HG02938 (cell line): Measurements from ENCODE around the gene KIF22.
"Not testable (repeated sequence)": the region's sequence is repeated elsewhere in the genome, so short reads cannot be mapped to it uniquely, and the experiment has no call there.

ENCODE experiments used
- ATAC-seq: cut with Tn5 transposase; IDR thresholded peaks from one replicate; pipeline ENCODE4 v1.9.1; 2021; ENCODE audit warnings: mild to moderate bottlenecking, moderate library complexity; ENCODE audit not compliant: unreplicated experiment

Gene KIF22

DNA sequence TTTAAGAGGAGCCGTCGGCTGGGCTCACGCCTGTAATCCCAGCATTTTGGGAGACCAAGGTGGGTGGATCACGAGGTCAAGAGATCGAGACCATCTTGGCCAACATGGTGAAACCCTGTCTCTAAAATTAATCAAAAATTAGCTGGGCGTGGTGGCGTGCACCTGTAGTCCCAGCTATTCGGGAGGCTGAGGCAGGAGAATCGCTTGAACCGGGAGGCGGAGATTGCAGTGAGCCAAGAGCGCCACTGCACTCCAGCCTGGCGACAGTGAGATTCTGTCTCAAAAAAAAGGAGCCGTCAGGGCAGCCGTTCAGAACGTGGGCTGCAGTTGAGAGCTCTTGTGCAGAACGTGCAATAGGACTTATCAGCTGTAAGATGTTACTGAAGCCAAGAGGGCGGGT is 2.6 kb downstream of the KIF22 start:
- ATAC-seq: not testable (repeated sequence)

DNA sequence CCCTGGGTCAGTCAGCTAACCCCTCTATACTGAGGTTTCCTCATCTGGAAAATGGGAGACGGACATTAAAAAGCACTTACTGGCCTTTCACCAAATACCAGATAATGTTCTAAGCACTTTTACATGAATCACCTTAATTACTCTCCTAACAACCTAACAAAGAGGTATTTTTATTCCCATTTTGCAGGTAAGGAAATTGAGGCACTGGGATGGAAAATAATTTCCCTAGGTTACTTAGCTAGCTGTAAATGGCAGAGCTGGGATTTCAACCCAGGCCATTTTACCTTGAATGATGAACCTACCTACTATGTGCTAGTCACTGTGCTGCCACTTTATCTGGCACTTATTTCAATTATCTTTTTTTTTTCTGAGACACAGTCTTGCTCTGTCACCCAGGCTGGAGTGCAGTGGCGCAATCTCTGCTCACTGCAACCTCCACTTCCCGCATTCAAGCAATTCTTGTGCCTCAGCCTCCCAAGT is 3.7 kb downstream of the KIF22 start:
- ATAC-seq: no peak

DNA sequence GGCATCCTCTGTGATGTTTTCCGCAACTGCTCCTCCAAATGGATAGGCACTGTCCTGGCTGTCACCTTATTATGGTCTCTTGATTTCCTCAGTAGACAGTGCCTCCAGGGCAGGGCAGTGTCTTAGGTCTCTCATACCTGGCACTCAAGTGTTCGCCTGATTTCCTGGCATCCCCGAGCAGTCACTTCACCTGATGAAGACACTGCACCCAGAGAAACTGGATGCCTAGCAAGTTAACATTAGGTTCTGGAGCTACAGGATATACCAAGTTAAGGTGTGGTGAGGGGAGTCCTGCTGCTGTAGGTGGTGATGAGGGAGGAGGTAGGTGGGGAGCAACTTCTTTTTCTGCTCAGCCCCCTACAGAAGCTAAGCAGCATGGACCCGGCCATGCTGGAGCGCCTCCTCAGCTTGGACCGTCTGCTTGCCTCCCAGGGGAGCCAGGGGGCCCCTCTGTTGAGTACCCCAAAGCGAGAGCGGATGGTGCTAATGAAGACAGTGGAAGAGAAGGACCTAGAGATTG is 11.9 kb downstream of the KIF22 start:
- no peak for ATAC-seq

DNA sequence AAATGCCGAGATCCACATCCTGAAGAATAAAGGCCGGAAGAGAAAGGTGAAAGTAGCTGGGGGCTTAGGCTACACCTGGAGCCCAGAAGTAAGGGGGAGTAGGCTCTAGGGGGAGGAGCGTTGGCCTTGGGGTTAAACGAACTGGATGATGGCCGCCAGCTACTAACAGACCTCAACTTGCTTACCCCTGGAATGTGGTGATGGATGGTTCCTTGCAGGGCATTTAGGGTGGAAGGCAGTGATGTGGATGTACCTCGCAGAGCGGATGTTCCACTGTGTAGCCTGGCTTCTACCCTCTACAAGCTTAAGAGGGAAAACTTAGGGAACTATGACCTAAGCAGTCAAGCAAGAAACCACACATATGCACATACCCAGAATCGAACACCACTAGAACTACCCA is 13.5 kb downstream of the KIF22 start:
- ATAC-seq: no peak

DNA sequence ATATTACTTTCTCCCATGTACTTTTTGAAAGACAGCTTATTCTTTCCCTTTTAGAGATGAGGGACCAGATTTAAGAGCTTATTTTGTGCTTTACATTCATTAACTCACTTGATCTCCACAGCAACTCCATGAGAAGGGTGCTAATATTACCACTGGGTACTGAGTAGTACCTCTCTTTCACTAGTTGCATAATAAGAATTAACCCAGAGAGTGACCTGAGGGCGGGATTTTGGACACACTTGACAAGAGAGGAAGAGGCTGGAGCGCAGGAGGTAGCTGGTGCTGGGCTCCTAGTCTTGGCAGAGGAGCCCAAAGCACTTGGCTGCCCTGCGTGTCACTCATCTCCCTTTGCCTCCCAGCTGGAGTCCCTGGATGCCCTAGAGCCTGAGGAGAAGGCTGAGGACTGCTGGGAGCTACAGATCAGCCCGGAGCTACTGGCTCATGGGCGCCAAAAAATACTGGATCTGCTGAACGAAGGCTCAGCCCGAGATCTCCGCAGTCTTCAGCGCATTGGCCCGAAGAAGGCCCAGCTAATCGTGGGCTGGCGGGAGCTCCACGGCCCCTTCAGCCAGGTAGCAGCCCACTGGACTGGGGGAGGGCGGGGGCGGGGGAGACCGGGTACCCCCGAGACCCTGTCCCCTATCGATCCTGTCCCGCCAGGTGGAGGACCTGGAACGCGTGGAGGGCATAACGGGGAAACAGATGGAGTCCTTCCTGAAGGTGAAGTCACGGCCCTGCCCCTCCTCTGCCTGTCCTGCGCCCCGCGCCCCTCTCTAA is 14.1 kb downstream of the KIF22 start:
- no peak for ATAC-seq

DNA sequence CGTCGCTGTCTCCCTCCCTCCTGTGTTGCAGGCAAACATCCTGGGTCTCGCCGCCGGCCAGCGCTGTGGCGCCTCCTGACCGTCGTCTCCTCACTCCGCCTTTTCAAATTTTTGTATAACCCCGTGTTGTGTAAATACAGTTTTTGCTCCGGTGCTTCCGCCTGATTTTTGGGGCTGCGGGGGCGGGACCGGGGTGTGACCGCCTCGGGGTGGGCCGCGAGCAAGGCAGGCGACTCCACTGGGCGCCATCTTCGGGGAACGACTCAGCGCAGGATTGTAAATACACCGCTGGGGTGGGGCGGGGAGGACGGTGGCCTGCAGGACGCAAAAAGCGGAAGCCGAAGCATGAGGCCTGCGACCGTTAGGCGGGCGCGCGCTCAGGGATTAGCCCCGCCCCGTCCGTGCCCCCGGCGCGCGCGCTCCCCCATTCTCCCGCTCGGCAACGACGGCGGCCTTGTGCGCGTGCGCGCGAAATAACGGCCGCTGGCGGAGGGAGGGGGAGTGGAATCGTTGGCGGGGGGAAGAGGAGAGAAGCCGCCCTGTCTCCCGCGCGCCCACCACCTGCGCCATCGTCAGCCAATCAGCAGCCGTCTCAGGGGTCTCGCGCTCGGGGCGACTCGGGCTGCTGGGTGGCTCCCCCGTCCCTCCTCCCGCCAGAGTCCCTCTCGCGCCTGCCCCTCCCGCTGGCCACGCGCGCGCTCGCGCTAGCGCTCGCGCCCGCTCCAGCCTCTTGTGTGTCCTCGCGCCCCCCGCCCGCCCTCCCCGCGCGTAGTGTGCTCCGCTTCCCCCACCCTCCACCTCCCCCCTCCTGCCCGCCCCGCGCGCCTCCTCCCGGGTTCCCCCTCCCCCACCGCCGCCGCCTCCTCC is 14.9 kb downstream of the KIF22 start:
- peak; percentile 60 for ATAC-seq

DNA sequence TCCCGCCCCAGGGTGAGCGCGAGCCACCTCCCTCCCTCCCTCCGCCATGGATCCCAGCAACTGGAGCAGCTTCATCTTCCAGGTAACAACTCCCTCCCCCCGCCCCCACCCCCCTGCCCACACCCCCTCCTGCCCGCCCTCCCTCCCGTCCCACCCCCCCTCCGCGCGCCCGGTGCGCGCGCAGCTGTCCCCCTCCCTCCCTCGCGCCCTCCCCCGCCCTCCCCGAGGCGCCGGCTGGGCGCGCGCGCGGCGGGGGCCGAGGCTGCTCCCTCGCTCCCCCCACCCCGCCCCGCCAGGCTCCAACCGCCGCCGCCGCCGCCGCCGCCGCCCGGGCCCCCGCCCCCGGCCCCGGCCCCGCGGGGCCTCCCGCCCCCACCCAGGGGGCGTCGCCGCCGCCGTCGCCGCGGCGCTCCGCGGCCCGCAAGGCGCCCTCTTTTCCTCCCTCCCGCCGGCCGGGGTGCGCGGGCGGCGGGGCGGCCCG is 15.6 kb downstream of the KIF22 start, which contains the start of gene MAZ:
Gene MAZ, plus strand, starts transcription at position 431 of the 481 bp plus-strand sequence. CDS start 173 bp downstream, outside the sequence.
- no peak for ATAC-seq

DNA sequence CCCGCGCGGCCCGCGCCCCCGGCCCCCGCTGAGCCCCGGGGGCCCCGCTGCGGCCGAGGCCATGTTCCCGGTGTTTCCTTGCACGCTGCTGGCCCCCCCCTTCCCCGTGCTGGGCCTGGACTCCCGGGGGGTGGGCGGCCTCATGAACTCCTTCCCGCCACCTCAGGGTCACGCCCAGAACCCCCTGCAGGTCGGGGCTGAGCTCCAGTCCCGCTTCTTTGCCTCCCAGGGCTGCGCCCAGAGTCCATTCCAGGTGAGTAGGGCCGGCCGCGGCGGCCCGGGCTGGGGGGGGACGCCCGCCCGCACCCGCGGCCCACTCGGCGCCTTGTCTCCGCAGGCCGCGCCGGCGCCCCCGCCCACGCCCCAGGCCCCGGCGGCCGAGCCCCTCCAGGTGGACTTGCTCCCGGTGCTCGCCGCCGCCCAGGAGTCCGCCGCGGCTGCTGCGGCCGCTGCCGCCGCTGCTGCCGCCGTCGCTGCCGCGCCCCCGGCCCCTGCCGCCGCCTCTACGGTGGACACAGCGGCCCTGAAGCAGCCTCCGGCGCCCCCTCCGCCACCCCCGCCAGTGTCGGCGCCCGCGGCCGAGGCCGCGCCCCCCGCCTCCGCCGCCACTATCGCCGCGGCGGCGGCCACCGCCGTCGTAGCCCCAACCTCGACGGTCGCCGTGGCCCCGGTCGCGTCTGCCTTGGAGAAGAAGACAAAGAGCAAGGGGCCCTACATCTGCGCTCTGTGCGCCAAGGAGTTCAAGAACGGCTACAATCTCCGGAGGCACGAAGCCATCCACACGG is 16.3 kb downstream of the KIF22 start:
- ATAC-seq: no peak

DNA sequence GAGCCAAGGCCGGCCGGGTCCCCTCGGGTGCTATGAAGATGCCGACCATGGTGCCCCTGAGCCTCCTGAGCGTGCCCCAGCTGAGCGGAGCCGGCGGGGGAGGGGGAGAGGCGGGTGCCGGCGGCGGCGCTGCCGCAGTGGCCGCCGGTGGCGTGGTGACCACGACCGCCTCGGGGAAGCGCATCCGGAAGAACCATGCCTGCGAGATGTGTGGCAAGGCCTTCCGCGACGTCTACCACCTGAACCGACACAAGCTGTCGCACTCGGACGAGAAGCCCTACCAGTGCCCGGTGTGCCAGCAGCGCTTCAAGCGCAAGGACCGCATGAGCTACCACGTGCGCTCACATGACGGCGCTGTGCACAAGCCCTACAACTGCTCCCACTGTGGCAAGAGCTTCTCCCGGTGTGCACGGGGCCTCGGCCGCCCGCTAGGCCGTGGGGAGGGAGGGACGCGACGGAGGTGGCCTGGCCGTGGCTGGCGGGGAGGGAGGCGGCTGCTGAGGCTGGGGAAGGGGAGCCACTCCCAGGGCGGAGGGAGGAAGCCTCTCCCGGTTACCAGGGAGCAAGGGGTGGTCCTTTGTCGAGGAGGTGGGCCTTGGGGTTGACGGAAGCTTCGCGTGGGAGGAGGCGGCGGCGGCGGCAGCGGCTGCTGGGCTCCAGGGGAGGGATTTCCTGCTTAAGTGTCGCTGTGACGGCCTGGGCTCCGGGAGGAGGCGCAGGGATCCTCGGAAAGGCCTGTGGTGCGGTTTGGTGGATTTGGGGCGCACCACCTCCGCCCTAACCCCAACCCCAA is 17.1 kb downstream of the KIF22 start:
- ATAC-seq: no peak

DNA sequence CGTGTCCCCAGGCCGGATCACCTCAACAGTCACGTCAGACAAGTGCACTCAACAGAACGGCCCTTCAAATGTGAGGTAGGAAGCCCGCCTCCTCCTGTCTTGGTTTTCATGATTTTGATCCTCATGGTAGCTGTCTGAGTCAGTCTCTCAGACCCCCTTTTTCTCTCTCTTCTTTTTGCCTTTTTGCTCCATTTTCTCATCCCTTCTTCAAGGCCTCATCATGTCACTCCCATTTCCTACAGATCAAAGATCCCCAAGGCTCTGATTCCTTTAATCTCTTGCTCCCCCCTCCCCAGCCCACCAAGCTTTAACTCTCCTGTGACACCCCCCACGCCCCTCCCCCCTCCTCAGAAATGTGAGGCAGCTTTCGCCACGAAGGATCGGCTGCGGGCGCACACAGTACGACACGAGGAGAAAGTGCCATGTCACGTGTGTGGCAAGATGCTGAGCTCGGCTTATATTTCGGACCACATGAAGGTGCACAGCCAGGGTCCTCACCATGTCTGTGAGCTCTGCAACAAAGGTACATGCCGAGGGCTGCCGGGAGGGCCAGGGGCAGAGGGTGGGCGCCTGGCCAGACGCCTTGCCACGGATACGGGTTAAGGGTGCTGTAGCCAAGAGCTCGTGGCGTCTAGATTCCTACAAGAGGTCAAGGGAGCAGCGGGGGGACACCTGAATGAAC is 17.8 kb downstream of the KIF22 start:
- no peak for ATAC-seq

DNA sequence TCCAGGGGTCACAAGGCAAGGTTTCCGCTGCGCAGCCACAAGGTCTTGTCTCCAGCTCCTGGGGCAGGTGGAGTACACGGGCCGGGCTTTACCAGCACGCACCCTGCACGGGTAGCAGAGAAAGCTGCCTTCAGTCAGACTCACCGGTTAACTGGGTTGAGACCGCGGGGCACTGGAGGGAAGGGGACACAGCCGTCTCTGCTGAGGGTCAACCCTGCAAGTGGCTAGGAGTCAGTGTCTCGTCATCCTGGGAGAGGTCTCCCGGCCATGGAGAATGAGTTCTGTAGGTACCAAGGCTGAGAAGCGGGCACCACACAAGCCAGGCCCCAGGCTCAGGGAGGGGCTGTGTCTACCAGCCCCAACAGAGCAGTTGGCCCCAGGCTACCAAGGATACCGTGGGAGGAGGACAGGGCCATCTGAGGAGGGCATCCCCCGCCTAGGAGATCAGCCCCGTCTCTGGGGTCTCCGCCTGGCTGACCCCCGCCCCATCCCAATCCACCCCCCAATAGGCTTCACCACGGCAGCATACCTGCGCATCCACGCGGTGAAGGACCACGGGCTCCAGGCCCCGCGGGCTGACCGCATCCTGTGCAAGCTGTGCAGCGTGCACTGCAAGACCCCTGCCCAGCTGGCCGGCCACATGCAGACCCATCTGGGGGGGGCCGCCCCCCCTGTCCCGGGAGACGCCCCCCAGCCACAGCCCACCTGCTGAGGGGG is 18.6 kb downstream of the KIF22 start:
- no peak for ATAC-seq

DNA sequence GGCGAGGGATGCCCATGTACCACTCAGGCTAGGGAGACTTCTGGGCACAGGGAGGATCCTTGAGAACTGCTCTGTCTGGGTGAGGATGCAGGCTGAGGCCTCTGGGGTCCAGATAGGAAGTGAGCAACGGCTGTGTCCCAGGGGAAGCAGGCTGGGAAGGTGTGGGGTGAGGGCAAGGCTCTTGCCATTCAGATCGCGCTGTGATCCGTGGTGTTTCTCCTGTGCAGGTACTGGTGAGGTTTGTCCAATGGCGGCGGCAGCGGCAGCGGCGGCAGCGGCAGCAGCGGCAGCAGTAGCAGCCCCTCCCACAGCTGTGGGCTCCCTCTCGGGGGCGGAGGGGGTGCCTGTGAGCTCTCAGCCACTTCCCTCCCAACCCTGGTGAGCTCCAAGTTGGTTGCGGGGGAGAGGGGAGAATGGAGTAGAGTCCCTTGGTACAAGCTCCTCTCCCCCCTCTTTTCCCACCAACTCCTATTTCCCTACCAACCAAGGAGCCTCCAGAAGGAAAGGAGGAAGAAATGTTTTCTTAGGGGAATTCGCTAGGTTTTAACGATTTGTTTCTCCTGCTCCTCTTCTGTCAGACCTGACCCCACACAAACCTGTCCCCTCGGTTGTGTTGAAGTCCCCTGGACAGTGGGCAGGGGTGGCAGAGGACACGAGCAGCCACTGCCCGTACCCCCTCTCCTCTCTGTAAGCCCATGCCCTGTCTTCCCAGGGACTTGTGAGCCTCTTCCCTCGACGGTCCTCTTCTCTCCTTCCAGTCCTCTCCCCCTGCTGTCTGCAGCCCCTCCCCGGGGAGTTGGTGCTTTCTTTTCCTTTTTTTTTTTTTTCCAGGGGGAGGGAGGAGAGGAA is 19.5 kb downstream of the KIF22 start:
- ATAC-seq: no peak

DNA sequence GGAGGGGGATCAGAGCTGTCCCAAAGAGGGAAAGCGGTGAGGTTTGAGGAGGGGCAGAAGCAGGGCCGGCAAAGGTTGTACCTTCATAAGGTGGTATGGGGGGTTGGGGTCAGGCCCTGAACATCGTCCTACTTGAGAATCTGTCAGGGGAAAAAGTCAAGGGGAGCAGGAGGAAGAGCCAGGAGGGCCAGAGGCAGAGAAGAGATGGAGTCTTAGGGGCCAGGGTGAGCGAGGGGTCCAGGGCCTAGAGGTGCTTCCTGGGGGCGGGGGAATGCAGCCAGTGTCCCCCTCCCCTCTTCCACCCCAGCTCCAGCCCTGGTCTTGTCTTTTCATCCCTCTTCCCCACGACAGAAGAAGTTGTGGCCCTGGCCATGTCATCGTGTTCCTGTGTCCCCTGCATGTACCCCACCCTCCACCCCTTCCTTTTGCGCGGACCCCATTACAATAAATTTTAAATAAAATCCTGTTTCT is 20.2 kb downstream of the KIF22 start:
- no peak for ATAC-seq

DNA sequence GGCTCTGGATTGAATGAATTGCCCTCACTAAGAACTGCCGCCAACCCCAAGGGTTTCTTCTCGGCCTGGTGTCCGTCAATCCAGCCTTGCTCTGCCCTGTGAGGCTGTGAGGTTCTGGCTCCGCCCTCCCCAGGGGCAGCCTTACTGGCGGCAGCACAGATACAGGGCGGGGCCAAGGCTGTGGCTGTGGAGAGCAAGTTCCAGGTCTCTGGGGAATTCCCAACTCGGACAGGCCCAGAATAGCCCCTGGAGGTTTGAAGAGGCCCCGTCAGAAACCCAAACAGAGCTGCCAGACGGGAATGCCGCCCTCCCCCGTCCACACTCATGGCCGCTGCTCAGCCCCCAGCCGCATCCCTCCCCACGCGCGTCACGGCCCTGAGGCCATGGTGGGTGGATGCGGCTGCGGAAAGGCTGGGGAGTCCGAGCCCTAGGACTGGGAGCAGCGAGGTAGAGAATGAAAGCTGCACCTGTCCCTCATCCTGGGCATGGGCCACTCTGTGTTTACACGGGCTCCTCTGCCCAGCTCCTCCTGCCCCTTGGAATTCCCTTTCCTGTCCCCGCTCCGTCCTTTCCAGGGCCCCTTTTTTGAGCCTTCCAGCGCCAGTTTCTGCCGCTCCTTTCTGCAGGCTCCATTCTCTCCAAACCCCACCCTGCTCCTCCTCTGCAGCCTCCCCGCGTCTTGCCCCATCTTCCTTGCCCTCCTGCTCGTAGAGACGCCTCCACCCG is 20.8 kb downstream of the KIF22 start:
- no peak for ATAC-seq

DNA sequence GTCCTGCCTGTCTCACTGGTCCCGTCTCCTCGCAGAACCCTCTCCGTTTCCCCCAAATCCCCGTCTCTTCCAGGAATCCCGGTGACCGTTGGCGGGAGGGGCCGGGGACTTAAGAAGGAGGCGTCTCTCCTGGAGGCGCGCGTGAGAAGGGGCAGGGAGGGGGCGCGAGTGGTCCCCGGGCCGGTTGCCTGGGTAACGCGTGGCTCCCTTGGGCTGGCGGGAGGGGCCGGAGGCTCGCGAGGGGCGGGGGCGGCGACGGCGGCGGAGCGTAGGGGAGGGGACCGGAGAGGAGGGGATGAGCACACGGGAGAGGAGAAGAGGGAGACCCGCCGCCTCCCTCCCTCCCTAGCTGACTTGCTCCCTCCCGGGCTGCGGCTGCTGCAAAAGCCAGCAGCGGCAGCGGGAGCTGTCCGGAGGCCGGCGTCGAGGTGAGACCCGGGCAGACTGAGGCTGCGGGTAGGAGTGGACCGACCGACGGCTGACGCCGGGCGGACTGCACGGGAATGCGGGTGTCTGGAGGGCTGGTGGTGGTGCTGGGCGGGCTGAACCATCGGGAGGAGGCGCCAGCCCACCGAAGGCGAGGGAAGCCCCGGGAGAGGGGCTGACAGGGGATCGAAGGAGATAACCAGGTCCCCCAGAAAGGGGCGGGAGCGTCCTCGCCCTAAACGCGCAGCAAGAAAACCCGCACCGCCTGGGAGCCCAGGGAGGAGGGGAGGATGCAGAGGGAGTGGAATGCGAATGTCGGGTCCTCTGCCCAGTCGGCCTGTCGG is 21.5 kb downstream of the KIF22 start, which contains the start of gene PRRT2:
Gene PRRT2, plus strand, starts transcription at position 298 of the 770 bp plus-strand sequence. CDS start 862 bp downstream, outside the sequence.
- no peak for ATAC-seq
